Measurements from ENCODE around the gene SLC27A3. TPM values are rescaled to one million over a fixed set of nuclear protein-coding genes. Genes with fewer than 3 reads are reported as not detected.

Gene SLC27A3
- total and polyA plus RNA-seq, 9 of the 15 experiments (the other 6 are each of a cell fraction or from before 2014, with no cell fraction given), result 0.57 to 5.2 (median 2.8) TPM

- TF ChIP-seq MLLT1 (IDR thresholded peaks at IDR 0.05), result no peak
- no peak for TF ChIP-seq SAFB (IDR thresholded peaks at IDR 0.05; ENCODE audit: borderline replicate concordance, low read depth, low read length)
- no peak for TF ChIP-seq PRMT5 (CRISPR knock-in tag; IDR thresholded peaks at IDR 0.05)
- TF ChIP-seq NCOA1 (IDR thresholded peaks at IDR 0.05; ENCODE audit: low read depth), result no peak
- TF ChIP-seq MGA (IDR thresholded peaks at IDR 0.05), result peak; percentile 96
- no peak; the same call in 1 of the 2 replicates for TF ChIP-seq ZNF644 (tag; IDR thresholded peaks at IDR 0.05; ENCODE audit: low read depth)
These were observed 47.5 kb upstream of the SLC27A3 start, which contains the start of gene INTS3 (continued) for GRCh38 chr1:153727463-153728304.

Data from K562 (cell line).